SK-N-MC (cell line): ENCODE data around the gene BACH2.
"Not testable (repeated sequence)": the region's sequence is repeated elsewhere in the genome, so short reads cannot be mapped to it uniquely, and the experiment has no call there.

ENCODE experiments used
- DNase-seq: peaks from one replicate; pipeline ENCODE4 v3.0.0-alpha.2; 2011; ENCODE audit warnings: low read depth, low spot score
- H3K27ac ChIP-seq: fragments of 200-600 bp; sonication (generic); 2 replicates; pipeline ENCODE4 v1.5.1; 2016; ENCODE audit warnings: mixed run types
- H3K36me3 ChIP-seq: fragments of 200-600 bp; sonication (generic); 2 replicates; pipeline ENCODE4 v1.6.1; 2017; ENCODE audit warnings: antibody characterized with exemption, low read length, mixed read lengths; ENCODE audit not compliant: insufficient read depth
- H3K4me3 ChIP-seq: fragments of 200-600 bp; sonication (generic); 2 replicates; pipeline ENCODE4 v1.5.1; 2016
- H3K9ac ChIP-seq: fragments of 200-600 bp; sonication (generic); 2 replicates; pipeline ENCODE4 v1.8.0; 2017; ENCODE audit warnings: mixed run types, mixed read lengths; ENCODE audit not compliant: insufficient read length
- H3K9me3 ChIP-seq: fragments of 200-600 bp; sonication (generic); 2 replicates; pipeline ENCODE4 v1.6.1; 2017; ENCODE audit warnings: low read depth, mild to moderate bottlenecking, antibody characterized with exemption, low read length, moderate library complexity, mixed read lengths
- EZH2 ChIP-seq: fragments of 200-600 bp; sonication (generic); IDR thresholded peaks from one replicate; pipeline ENCODE4 v1.6.1; 2017; ENCODE audit warnings: antibody characterized with exemption
- FOXP2 ChIP-seq: optimal IDR thresholded peaks from 2 replicates; pipeline ENCODE3; 2011; ENCODE audit warnings: mild to moderate bottlenecking, moderate library complexity; ENCODE audit not compliant: insufficient read depth; ENCODE audit errors: extremely low read length, control extremely low read depth
- POLR2AphosphoS5 ChIP-seq: IDR thresholded peaks from 2 replicates; pipeline ENCODE4 v1.6.1; 2012; ENCODE audit warnings: mild to moderate bottlenecking, low read depth, low read length, borderline replicate concordance

The BACH2 gene

GRCh38 chr6:90135667-90136066, 161.0 kb downstream of the BACH2 start:
- Histone ChIP-seq H3K36me3 (no peaks in the 10 kb centered on the region), H3K27ac (no peak overlapping the region), H3K4me3 (no peak overlapping the region), H3K9me3 (no peaks in the 10 kb centered on the region), H3K9ac (no peak overlapping the region)
- no peak for DNase-seq
- TF ChIP-seq EZH2 (no peak), FOXP2 (no peak), POLR2AphosphoS5 (no peak)

GRCh38 chr6:90133664-90134063, 163.0 kb downstream of the BACH2 start:
- H3K27ac ChIP-seq, DNase-seq, H3K9ac ChIP-seq, H3K4me3 ChIP-seq, H3K9me3 ChIP-seq, H3K36me3 ChIP-seq: not testable (repeated sequence)

- no peaks in the 10 kb centered on the region for H3K36me3 ChIP-seq
- no peak overlapping the region for H3K27ac ChIP-seq
- H3K9ac ChIP-seq: no peak overlapping the region
- H3K9me3 ChIP-seq: no peaks in the 10 kb centered on the region
- H3K4me3 ChIP-seq: no peak overlapping the region
- DNase-seq: no peak
- no peak for TF ChIP-seq FOXP2
- no peak for TF ChIP-seq POLR2AphosphoS5
- TF ChIP-seq EZH2: no peak
Observed at GRCh38 chr6:90131614-90132423, 164.8 kb downstream of the BACH2 start.

- Histone ChIP-seq H3K9ac (no peak overlapping the region), H3K36me3 (no peaks in the 10 kb centered on the region), H3K27ac (no peak overlapping the region), H3K9me3 (no peaks in the 10 kb centered on the region), H3K4me3 (no peak overlapping the region)
- TF ChIP-seq EZH2 (no peak), POLR2AphosphoS5 (no peak), FOXP2 (no peak)
- no peak for DNase-seq
Observed at GRCh38 chr6:90131125-90131524, 165.5 kb downstream of the BACH2 start.

- not testable (repeated sequence) for H3K9ac ChIP-seq, H3K27ac ChIP-seq, H3K4me3 ChIP-seq, H3K9me3 ChIP-seq, DNase-seq, H3K36me3 ChIP-seq
Observed at GRCh38 chr6:90128687-90129086, 168.0 kb downstream of the BACH2 start.

- DNase-seq: no peak
- H3K27ac ChIP-seq: no peak overlapping the region
- no peak for TF ChIP-seq POLR2AphosphoS5
- no peak for TF ChIP-seq FOXP2
- TF ChIP-seq EZH2: no peak
- H3K4me3 ChIP-seq: no peak overlapping the region
- no peak overlapping the region for H3K9ac ChIP-seq
- H3K36me3 ChIP-seq: no peaks in the 10 kb centered on the region
- no peaks in the 10 kb centered on the region for H3K9me3 ChIP-seq
Observed at GRCh38 chr6:90127595-90127994, 169.0 kb downstream of the BACH2 start.

GRCh38 chr6:90126839-90127238, 169.8 kb downstream of the BACH2 start:
- DNase-seq: no peak
- Histone ChIP-seq H3K9ac (no peak overlapping the region), H3K36me3 (no peaks in the 10 kb centered on the region), H3K27ac (no peak overlapping the region), H3K9me3 (no peaks in the 10 kb centered on the region), H3K4me3 (no peak overlapping the region)
- no peak for TF ChIP-seq FOXP2
- no peak for TF ChIP-seq EZH2
- no peak for TF ChIP-seq POLR2AphosphoS5

- Histone ChIP-seq H3K9me3 (no peaks in the 10 kb centered on the region), H3K9ac (no peak overlapping the region), H3K36me3 (no peaks in the 10 kb centered on the region), H3K27ac (no peak overlapping the region), H3K4me3 (no peak overlapping the region)
- no peak for DNase-seq
- TF ChIP-seq EZH2: no peak
Observed at GRCh38 chr6:90126181-90126580, 170.5 kb downstream of the BACH2 start.

GRCh38 chr6:90124874-90125510, 171.7 kb downstream of the BACH2 start:
- H3K9me3 ChIP-seq: no peaks in the 10 kb centered on the region
- no peaks in the 10 kb centered on the region for H3K36me3 ChIP-seq
- TF ChIP-seq FOXP2 (no peak), POLR2AphosphoS5 (no peak), EZH2 (no peak)
- DNase-seq: no peak
- H3K4me3 ChIP-seq: no peak overlapping the region
- H3K9ac ChIP-seq: no peak overlapping the region
- no peak overlapping the region for H3K27ac ChIP-seq
